HepG2 (cell line): ENCODE measurements around the gene DPH1. TPM values are rescaled to one million over a fixed set of nuclear protein-coding genes. Genes with fewer than 3 reads are reported as not detected.

Source experiments
- ATAC-seq: fragments of 200-7000 bp; cut with Tn5 transposase; 3 replicates; pipeline ENCODE4 v1.9.1; 2020; ENCODE audit warnings: mild to moderate bottlenecking, moderate library complexity
- BruUV-seq: library from RNA; stranded (reverse); fragments of 400-500 nt; replicated peaks from 2 replicates; lab custom pipeline; 2021; lab: Mats Ljungman, UMichigan
- CTCF ChIA-PET: fragments of 300-600 bp; formaldehyde crosslinking; extraction: SDS; loops from one replicate; lab custom pipeline; 2021; ENCODE audit warnings: low total read pairs, inconsistent platforms, low intra/inter-chr PET ratio; lab: Yijun Ruan, JAX
- POLR2A ChIA-PET: fragments of 350-600 bp; sonication (Branson Sonifier 250); formaldehyde crosslinking; loops from one replicate; lab custom pipeline; 2020; ENCODE audit warnings: antibody characterized with exemption, inconsistent platforms; lab: Yijun Ruan, JAX
- DNase-seq: peaks from one replicate; pipeline ENCODE4 v3.0.0-alpha.2; 2015; ENCODE audit warnings: low spot score
- FAIRE-seq: peaks from 3 replicates; lab custom pipeline; 2011; peaks lifted over from hg19 to GRCh38; lab: Jason Lieb, UNC
- H2AFZ ChIP-seq: one replicate; pipeline ENCODE4 v1.6.1; 2011; ENCODE audit warnings: low read length, inconsistent platforms
- H3K27ac ChIP-seq: fragments of 300-600 bp; 3 replicates; pipeline ENCODE4 v1.8.0; 2011; ENCODE audit warnings: mixed run types, mild to moderate bottlenecking, mixed read lengths, low read length, inconsistent platforms; ENCODE audit not compliant: insufficient read depth; ENCODE audit errors: extremely low read length
- H3K27me3 ChIP-seq, 2 experiments: fragments of 200-600 bp in 1 of 2; 2 replicates in 1 of 2; 3 replicates in 1 of 2; pipeline versions ENCODE4 v1.6.0 to v1.8.0; 2011; ENCODE audit warnings: low read length in 2 of 2, mild to moderate bottlenecking in 2 of 2, moderate library complexity in 2 of 2, inconsistent platforms in 1 of 2; ENCODE audit not compliant: insufficient read depth in 2 of 2, control insufficient read depth in 1 of 2
- H3K36me3 ChIP-seq, 2 experiments: fragments of 200-600 bp in 1 of 2; replicated peaks in 1 of 2; 2 replicates in 1 of 2; 3 replicates in 1 of 2; pipeline versions ENCODE4 v1.5.1 to v1.8.0; 2011; ENCODE audit warnings: low read length in 2 of 2, inconsistent platforms in 1 of 2; ENCODE audit not compliant: insufficient read depth in 2 of 2, control insufficient read depth in 1 of 2
- H3K4me1 ChIP-seq: 2 replicates; pipeline ENCODE4 v1.5.1; 2012; ENCODE audit warnings: low read length, inconsistent platforms; ENCODE audit not compliant: insufficient read depth
- H3K4me2 ChIP-seq: 2 replicates; pipeline ENCODE4 v1.6.0; 2011; ENCODE audit warnings: low read depth, low read length, inconsistent platforms
- H3K4me3 ChIP-seq, 3 experiments: fragments of 200-600 bp in 1 of 3; sonication (generic), shearing (Covaris generic) in 1 of 3; replicated peaks in 1 of 3; 2 replicates each; pipeline ENCODE4 v1.5.1; 2011 to 2016; ENCODE audit warnings: low read length in 3 of 3, inconsistent platforms in 2 of 3, low read depth in 2 of 3, mild to moderate bottlenecking in 2 of 3, control low read depth in 1 of 3, mixed read lengths in 1 of 3; ENCODE audit not compliant: insufficient read depth in 1 of 3
- H3K79me2 ChIP-seq: one replicate; pipeline ENCODE4 v1.6.1; 2011; ENCODE audit warnings: low read length, inconsistent platforms; ENCODE audit not compliant: insufficient read depth
- H3K9ac ChIP-seq: 2 replicates; pipeline ENCODE4 v1.6.0; 2011; ENCODE audit warnings: mild to moderate bottlenecking, low read depth, low read length, inconsistent platforms; ENCODE audit not compliant: insufficient read depth
- H3K9me3 ChIP-seq: 2 replicates; pipeline ENCODE4 v1.5.1; 2012; ENCODE audit warnings: mild to moderate bottlenecking, low read length
- H4K20me1 ChIP-seq: 2 replicates; pipeline ENCODE4 v1.6.0; 2011; ENCODE audit warnings: inconsistent platforms, mild to moderate bottlenecking, low read length, moderate library complexity; ENCODE audit not compliant: insufficient read depth
- AGO2 ChIP-seq: fragments of 200-400 bp; formaldehyde crosslinking; optimal IDR thresholded peaks from 2 replicates; pipeline ENCODE3; 2017; ENCODE audit warnings: mild to moderate bottlenecking, low read depth, low read length, moderate library complexity
- HNRNPK ChIP-seq: fragments of 200-400 bp; formaldehyde crosslinking; IDR thresholded peaks from 2 replicates; pipeline ENCODE4 v1.6.1; 2018; ENCODE audit warnings: low read length, low read depth, moderate library complexity, mild to moderate bottlenecking; ENCODE audit not compliant: poor library complexity, severe bottlenecking
- MATR3 ChIP-seq: sonication (generic); formaldehyde crosslinking; IDR thresholded peaks from 2 replicates; pipeline ENCODE4 v1.4.0; 2020; ENCODE audit warnings: missing genetic modification reagents
- PHF5A ChIP-seq: IDR thresholded peaks from one replicate; pipeline ENCODE4 v1.6.1; 2018; ENCODE audit warnings: low read depth, missing genetic modification reagents; ENCODE audit not compliant: unreplicated experiment
- SALL1 ChIP-seq: sonication (generic); formaldehyde crosslinking; IDR thresholded peaks from 2 replicates; pipeline ENCODE4 v1.8.0; 2022; ENCODE audit warnings: mild to moderate bottlenecking, missing genetic modification reagents
- ZNF883 ChIP-seq: sonication (generic); formaldehyde crosslinking; IDR thresholded peaks from 2 replicates; pipeline ENCODE4 v1.5.1; 2020; ENCODE audit warnings: mild to moderate bottlenecking, missing genetic modification reagents; ENCODE audit errors: not compliant biosample characterization
- WGBS: methylation state at CpG from one replicate; pipeline ENCODE4 v1.1.6; 2017; ENCODE audit warnings: low lambda C conversion rate; 5-methylcytosine and 5-hydroxymethylcytosine counted together
- in situ Hi-C: cut with HindIII; loops from 2 replicates; pipeline ENCODE4 v1.10.0; 2017; ENCODE audit warnings: low pct_unique_long_range_greater_than_20kb; ENCODE audit not compliant: extremely low pct_ligation_motif_present
- intact Hi-C: fragments of 100-400 bp; cut with micrococcal nuclease; formaldehyde crosslinking; loops from one replicate; pipeline ENCODE4 v1.10.0; 2022; ENCODE audit not compliant: unreplicated experiment
- polyA plus RNA-seq, 8 experiments: library from polyadenylated mRNA; depleted of rRNA in 3 of 8; stranded (reverse) in 7 of 8; unstranded in 1 of 8; fragments of >200 nt; fragmentation: Illumina TruSeq in 4 of 8; extraction: Trizol in 4 of 8; gene quantifications; 2 replicates each; pipeline versions ENCODE4 v1.2.1 to v1.2.3, GENCODE V29; 2011 to 2016; ENCODE audit warnings: low read depth in 4 of 8, missing spikeins in 1 of 8, mixed read lengths in 1 of 8; ENCODE audit not compliant: insufficient read depth in 1 of 8
- total RNA-seq, 5 experiments: library from RNA; depleted of rRNA; stranded (reverse); fragments of >200 nt; fragmentation: Illumina TruSeq; extraction: Trizol; gene quantifications; 2 replicates each; pipeline ENCODE4 v1.2.3, GENCODE V29; 2016; ENCODE audit warnings: low read depth in 1 of 5
- TF ChIP-seq, protein P1 (sequence below): sonication (generic); formaldehyde crosslinking; conservative IDR thresholded peaks from 2 replicates; pipeline ENCODE4 v1.4.0; 2020; ENCODE audit warnings: missing genetic modification reagents
- TF ChIP-seq, protein P2 (sequence below): sonication (generic); formaldehyde crosslinking; conservative IDR thresholded peaks from 2 replicates; pipeline ENCODE4 v1.5.0; 2020; ENCODE audit warnings: missing genetic modification reagents

Gene DPH1
- total and polyA plus RNA-seq, 2 of the 13 experiments (the other 11 are each of a cell fraction or from before 2014, with no cell fraction given): 25.3 to 42.8 TPM

DNA sequence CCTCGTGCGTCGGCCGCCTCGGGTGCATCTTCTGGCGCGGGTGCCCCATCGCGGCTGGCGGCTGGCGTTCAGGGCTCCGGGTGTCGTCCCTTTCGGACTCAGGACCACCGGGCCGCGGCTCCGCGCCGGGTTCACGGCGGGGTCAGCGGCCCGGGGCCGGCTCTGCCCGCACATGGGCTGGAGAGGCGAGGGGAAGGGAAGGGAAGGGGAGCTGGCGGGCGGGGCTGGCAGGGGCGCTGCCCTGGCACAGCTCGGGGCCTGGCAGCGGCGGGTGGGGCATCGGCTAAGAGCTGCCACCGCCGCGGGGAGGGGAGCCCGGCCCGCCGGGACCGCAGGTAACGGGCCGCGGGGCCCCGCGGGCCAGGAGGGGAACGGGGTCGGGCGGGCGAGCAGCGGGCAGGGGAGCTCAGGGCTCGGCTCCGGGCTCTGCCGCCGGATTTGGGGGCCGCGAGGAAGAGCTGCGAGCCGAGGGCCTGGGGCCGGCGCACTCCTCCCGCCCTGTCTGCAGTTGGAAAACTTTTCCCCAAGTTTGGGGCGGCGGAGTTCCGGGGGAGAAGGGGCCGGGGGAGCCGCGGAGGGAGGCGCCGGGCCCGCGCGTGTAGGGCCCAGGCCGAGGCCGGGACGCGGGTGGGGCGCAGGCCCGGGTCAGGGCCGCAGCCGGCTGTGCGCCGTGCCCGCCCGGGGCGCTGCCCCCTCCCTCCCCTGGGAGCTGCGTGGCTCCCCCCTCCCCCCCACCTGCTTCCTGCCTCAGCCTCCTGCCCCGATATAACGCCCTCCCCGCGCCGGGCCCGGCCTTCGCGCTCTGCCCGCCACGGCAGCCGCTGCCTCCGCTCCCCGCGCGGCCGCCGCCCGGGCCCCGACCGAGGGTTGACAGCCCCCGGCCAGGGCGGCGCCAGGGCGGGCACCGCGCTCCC, 25.6 kb downstream of the DPH1 start (continued):
- TF ChIP-seq, protein P1, sequence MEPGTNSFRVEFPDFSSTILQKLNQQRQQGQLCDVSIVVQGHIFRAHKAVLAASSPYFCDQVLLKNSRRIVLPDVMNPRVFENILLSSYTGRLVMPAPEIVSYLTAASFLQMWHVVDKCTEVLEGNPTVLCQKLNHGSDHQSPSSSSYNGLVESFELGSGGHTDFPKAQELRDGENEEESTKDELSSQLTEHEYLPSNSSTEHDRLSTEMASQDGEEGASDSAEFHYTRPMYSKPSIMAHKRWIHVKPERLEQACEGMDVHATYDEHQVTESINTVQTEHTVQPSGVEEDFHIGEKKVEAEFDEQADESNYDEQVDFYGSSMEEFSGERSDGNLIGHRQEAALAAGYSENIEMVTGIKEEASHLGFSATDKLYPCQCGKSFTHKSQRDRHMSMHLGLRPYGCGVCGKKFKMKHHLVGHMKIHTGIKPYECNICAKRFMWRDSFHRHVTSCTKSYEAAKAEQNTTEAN: no peak
- no peak for TF ChIP-seq SALL1
- peak; percentile 5 for TF ChIP-seq ZNF883 (CRISPR knock-in tag)
- peak; percentile 90 for TF ChIP-seq HNRNPK
- TF ChIP-seq MATR3 (CRISPR knock-in tag): no peak

DNA sequence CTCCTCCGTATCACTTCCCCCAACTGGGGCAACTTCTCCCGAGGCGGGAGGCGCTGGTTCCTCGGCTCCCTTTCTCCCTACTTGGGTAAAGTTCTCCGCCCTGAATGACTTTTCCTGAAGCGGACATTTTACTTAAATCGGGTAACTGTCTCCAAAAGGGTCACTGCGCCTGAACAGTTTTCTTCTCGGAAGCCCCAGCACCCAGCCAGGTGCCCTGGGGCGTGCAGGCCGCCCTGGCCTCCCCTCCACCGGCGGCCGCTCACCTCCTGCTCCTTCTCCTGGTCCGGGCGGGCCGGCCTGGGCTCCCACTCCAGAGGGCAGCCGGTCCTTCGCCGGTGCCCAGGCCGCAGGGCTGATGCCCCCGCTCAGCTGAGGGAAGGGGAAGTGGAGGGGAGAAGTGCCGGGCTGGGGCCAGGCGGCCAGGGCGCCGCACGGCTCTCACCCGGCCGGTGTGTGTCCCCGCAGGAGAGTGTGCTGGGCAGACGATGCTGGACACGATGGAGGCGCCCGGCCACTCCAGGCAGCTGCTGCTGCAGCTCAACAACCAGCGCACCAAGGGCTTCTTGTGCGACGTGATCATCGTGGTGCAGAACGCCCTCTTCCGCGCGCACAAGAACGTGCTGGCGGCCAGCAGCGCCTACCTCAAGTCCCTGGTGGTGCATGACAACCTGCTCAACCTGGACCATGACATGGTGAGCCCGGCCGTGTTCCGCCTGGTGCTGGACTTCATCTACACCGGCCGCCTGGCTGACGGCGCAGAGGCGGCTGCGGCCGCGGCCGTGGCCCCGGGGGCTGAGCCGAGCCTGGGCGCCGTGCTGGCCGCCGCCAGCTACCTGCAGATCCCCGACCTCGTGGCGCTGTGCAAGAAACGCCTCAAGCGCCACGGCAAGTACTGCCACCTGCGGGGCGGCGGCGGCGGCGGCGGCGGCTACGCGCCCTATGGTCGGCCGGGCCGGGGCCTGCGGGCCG, 26.5 kb downstream of the DPH1 start:
- ATAC-seq: no peak

More for the DNA sequence above, 26.5 kb downstream of the DPH1 start:
- peaks cover 21% of the 10 kb centered on the region for H3K4me1 ChIP-seq
- H3K9ac ChIP-seq: no peak overlapping the region
- no TSS peak for BruUV-seq
- peaks cover 20% of the 10 kb centered on the region; the same call in 1 of the 2 replicates for H4K20me1 ChIP-seq
- no peak for TF ChIP-seq PHF5A (CRISPR knock-in tag)
- TF ChIP-seq AGO2: peak; percentile 22
- TF ChIP-seq, protein P2, sequence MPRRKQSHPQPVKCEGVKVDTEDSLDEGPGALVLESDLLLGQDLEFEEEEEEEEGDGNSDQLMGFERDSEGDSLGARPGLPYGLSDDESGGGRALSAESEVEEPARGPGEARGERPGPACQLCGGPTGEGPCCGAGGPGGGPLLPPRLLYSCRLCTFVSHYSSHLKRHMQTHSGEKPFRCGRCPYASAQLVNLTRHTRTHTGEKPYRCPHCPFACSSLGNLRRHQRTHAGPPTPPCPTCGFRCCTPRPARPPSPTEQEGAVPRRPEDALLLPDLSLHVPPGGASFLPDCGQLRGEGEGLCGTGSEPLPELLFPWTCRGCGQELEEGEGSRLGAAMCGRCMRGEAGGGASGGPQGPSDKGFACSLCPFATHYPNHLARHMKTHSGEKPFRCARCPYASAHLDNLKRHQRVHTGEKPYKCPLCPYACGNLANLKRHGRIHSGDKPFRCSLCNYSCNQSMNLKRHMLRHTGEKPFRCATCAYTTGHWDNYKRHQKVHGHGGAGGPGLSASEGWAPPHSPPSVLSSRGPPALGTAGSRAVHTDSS (CRISPR knock-in tag): no peak
- intact Hi-C loops (no loop called here), in situ Hi-C loops (no loop called here)
- no peaks in the 10 kb centered on the region for H3K79me2 ChIP-seq
- WGBS: 96% methylated on average over 40 of the region's 85 CpGs
- no peak overlapping the region for H3K4me3 ChIP-seq
- FAIRE-seq: no peak
- peaks cover 0 to 2% of the 10 kb centered on the region in 2 experiments; a peak in 2 of 5 replicates for H3K36me3 ChIP-seq
- no peaks in the 10 kb centered on the region for H3K9me3 ChIP-seq
- CTCF ChIA-PET: interaction anchor here (3.8 kb wide), 1 partner anchor 188 kb away, joined by 37 read pairs; no protein-coding TSS in a partner anchor
- peaks cover 2 to 19% of the 10 kb centered on the region in 2 experiments; a peak in 4 of 5 replicates for H3K27me3 ChIP-seq
- no peak overlapping the region for H3K27ac ChIP-seq
- H3K4me2 ChIP-seq: no peak overlapping the region
- no peak overlapping the region for H2AFZ ChIP-seq
- POLR2A ChIA-PET: no interaction called here
- DNase-seq: no peak
